Trophoblast cell (in vitro differentiated cells and primary cell): ENCODE measurements around the gene ZSCAN9.

Experiments used
- DNase-seq, 2 donors: peaks; one replicate each; pipeline ENCODE4 v3.0.0-alpha.2; 2016
- H2AFZ ChIP-seq: 2 replicates; pipeline ENCODE4 v1.6.1; 2013; ENCODE audit warnings: low read length, moderate library complexity, mild to moderate bottlenecking; ENCODE audit not compliant: insufficient read depth, poor library complexity
- H2AK5ac ChIP-seq: 2 replicates; pipeline ENCODE4 v1.6.1; 2013; ENCODE audit warnings: mild to moderate bottlenecking, low read length
- H2BK120ac ChIP-seq: 2 replicates; pipeline ENCODE4 v1.6.1; 2013; ENCODE audit warnings: low read length, mild to moderate bottlenecking, moderate library complexity; ENCODE audit not compliant: insufficient read depth, poor library complexity
- H2BK12ac ChIP-seq: 2 replicates; pipeline ENCODE4 v1.6.1; 2013; ENCODE audit warnings: mild to moderate bottlenecking, low read length, moderate library complexity
- H2BK5ac ChIP-seq: 2 replicates; pipeline ENCODE4 v1.6.1; 2013; ENCODE audit warnings: low read length, low read depth, moderate library complexity, mild to moderate bottlenecking; ENCODE audit not compliant: poor library complexity
- H3K14ac ChIP-seq: 2 replicates; pipeline ENCODE4 v1.6.1; 2013; ENCODE audit warnings: mild to moderate bottlenecking, low read length
- H3K18ac ChIP-seq: 2 replicates; pipeline ENCODE4 v1.6.1; 2013; ENCODE audit warnings: mild to moderate bottlenecking, low read length
- H3K23ac ChIP-seq: 2 replicates; pipeline ENCODE4 v1.6.1; 2013; ENCODE audit warnings: low read length
- H3K27ac ChIP-seq: 2 replicates; pipeline ENCODE4 v1.5.1; 2013; ENCODE audit warnings: low read depth, mild to moderate bottlenecking, inconsistent platforms, low read length, moderate library complexity
- H3K27me3 ChIP-seq: 2 replicates; pipeline ENCODE4 v1.6.1; 2013; ENCODE audit warnings: inconsistent platforms, mild to moderate bottlenecking, low read length, moderate library complexity; ENCODE audit not compliant: insufficient read depth
- H3K36me3 ChIP-seq, 2 experiments: 1 replicate in 1 of 2; 2 replicates in 1 of 2; pipeline ENCODE4 v1.6.1; 2013; ENCODE audit warnings: low read length in 2 of 2, mild to moderate bottlenecking in 2 of 2, moderate library complexity in 1 of 2; ENCODE audit not compliant: insufficient read depth in 2 of 2, control insufficient read depth in 1 of 2
- H3K4ac ChIP-seq: 2 replicates; pipeline ENCODE4 v1.6.1; 2013; ENCODE audit warnings: low read depth, mild to moderate bottlenecking, low read length, moderate library complexity
- H3K4me1 ChIP-seq, 2 experiments: 1 replicate in 1 of 2; 2 replicates in 1 of 2; pipeline ENCODE4 v1.6.1; 2013; ENCODE audit warnings: low read length in 2 of 2, mild to moderate bottlenecking in 2 of 2, moderate library complexity in 1 of 2; ENCODE audit not compliant: insufficient read depth in 2 of 2, control insufficient read depth in 1 of 2
- H3K4me2 ChIP-seq: 2 replicates; pipeline ENCODE4 v1.6.1; 2013; ENCODE audit warnings: inconsistent platforms, mild to moderate bottlenecking, low read length, moderate library complexity
- H3K4me3 ChIP-seq: 2 replicates; pipeline ENCODE4 v1.5.1; 2013; ENCODE audit warnings: mild to moderate bottlenecking, low read depth, low read length, inconsistent platforms
- H3K79me1 ChIP-seq: one replicate; pipeline ENCODE4 v1.6.1; 2013; ENCODE audit warnings: low read length
- H3K79me2 ChIP-seq: 2 replicates; pipeline ENCODE4 v1.6.1; 2013; ENCODE audit warnings: low read length, mild to moderate bottlenecking; ENCODE audit not compliant: control insufficient read depth, insufficient read depth, poor library complexity
- H3K9ac ChIP-seq: 2 replicates; pipeline ENCODE4 v1.6.1; 2013; ENCODE audit warnings: mild to moderate bottlenecking, low read length
- H3K9me3 ChIP-seq: 2 replicates; pipeline ENCODE4 v1.6.1; 2013; ENCODE audit warnings: low read depth, mild to moderate bottlenecking, control low read depth, inconsistent platforms, low read length; ENCODE audit not compliant: insufficient read depth
- H4K12ac ChIP-seq: 2 replicates; pipeline ENCODE4 v1.6.1; 2013; ENCODE audit warnings: low read depth, mild to moderate bottlenecking, low read length, moderate library complexity
- H4K8ac ChIP-seq: 2 replicates; pipeline ENCODE4 v1.6.1; 2013; ENCODE audit warnings: low read depth, mild to moderate bottlenecking, low read length, moderate library complexity
- H4K91ac ChIP-seq: one replicate; pipeline ENCODE4 v1.6.1; 2013; ENCODE audit warnings: low read depth, mild to moderate bottlenecking, low read length, moderate library complexity
- WGBS: extraction: QIAGEN DNeasy Blood & Tissue Kit; methylation state at CpG from one replicate; pipeline ENCODE4 v1.1.7; 2013; ENCODE audit warnings: missing lambda C conversion rate; ENCODE audit not compliant: insufficient read length, insufficient coverage; ENCODE audit errors: extremely low coverage; 5-methylcytosine and 5-hydroxymethylcytosine counted together

The ZSCAN9 gene

GRCh38 chr6:28200020-28200419, 25.1 kb upstream of the ZSCAN9 start:
- no peak overlapping the region for H2BK120ac ChIP-seq
- no peak overlapping the region for H3K4ac ChIP-seq
- no peaks in the 10 kb centered on the region for H3K79me2 ChIP-seq
- H3K9me3 ChIP-seq = peaks cover 6% of the 10 kb centered on the region
- no peak overlapping the region for H3K4me3 ChIP-seq
- no peak overlapping the region for H4K12ac ChIP-seq
- peaks cover 3% of the 10 kb centered on the region for H3K27me3 ChIP-seq
- H3K4me2 ChIP-seq = no peak overlapping the region
- no peak overlapping the region for H4K91ac ChIP-seq
- H3K18ac ChIP-seq = no peak overlapping the region
- H3K23ac ChIP-seq = no peak overlapping the region
- H3K4me1 ChIP-seq = no peaks in the 10 kb centered on the region
- no CpG with 5 or more reads among the region's 1 CpG for WGBS
- no peak overlapping the region for H2AK5ac ChIP-seq
- DNase-seq = no peak
- no peak overlapping the region for H2BK5ac ChIP-seq
- H3K27ac ChIP-seq = no peak overlapping the region
- H2BK12ac ChIP-seq = no peak overlapping the region
- H3K14ac ChIP-seq = no peak overlapping the region
- H3K36me3 ChIP-seq = no peaks in the 10 kb centered on the region
- H3K9ac ChIP-seq = no peak overlapping the region
- H2AFZ ChIP-seq = no peak overlapping the region
- H4K8ac ChIP-seq = no peak overlapping the region
- H3K79me1 ChIP-seq = no peaks in the 10 kb centered on the region

- Histone ChIP-seq H3K79me2 (no peaks in the 10 kb centered on the region), H3K14ac (no peak overlapping the region), H3K4me1 (peaks cover 0 to 4% of the 10 kb centered on the region in 2 experiments), H3K9me3 (peaks cover 4% of the 10 kb centered on the region), H3K4ac (no peak overlapping the region), H4K8ac (no peak overlapping the region), H3K4me3 (no peak overlapping the region), H2AK5ac (no peak overlapping the region), H2AFZ (no peak overlapping the region), H2BK5ac (no peak overlapping the region), H3K36me3 (no peaks in the 10 kb centered on the region), H3K79me1 (no peaks in the 10 kb centered on the region), H2BK12ac (no peak overlapping the region), H3K4me2 (no peak overlapping the region), H3K23ac (no peak overlapping the region), H3K9ac (no peak overlapping the region), H3K27ac (no peak overlapping the region), H3K27me3 (peaks cover 19% of the 10 kb centered on the region), H4K91ac (no peak overlapping the region), H4K12ac (no peak overlapping the region), H2BK120ac (no peak overlapping the region), H3K18ac (no peak overlapping the region)
- DNase-seq = no peak
- WGBS = no CpG with 5 or more reads among the region's 4 CpGs
These were observed 21.9 kb upstream of the ZSCAN9 start for GRCh38 chr6:28203201-28203600.

DNA sequence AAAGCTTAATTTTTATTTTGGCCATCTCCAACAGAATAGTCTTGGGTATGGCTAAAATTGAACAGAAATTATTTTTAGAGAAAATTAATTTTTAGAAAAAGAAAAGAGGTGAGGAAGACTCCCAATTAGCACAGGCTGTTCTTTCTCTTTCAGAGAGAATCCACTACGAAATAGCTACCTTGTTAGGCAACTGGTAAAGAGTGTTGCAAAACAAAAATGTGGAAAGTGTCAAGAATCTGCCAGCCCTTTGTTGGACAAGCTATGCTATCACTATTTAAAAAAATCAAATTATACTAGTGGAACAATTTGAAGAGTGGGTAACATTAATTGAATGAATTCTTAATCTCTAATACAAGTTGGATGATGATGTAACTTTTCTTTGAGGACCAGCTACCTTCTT, 19.2 kb upstream of the ZSCAN9 start:
- Histone ChIP-seq H3K4me3 (no peak overlapping the region), H2BK120ac (no peak overlapping the region), H3K4me1 (peaks cover 0 to 6% of the 10 kb centered on the region in 2 experiments), H2AK5ac (no peak overlapping the region), H3K36me3 (no peaks in the 10 kb centered on the region), H4K12ac (no peak overlapping the region), H2AFZ (no peak overlapping the region), H2BK12ac (no peak overlapping the region), H3K23ac (no peak overlapping the region), H3K9ac (no peak overlapping the region), H4K91ac (no peak overlapping the region), H2BK5ac (no peak overlapping the region), H3K27me3 (peaks cover 28% of the 10 kb centered on the region), H3K9me3 (peaks cover 2% of the 10 kb centered on the region), H3K79me2 (no peaks in the 10 kb centered on the region), H3K79me1 (no peaks in the 10 kb centered on the region), H4K8ac (no peak overlapping the region), H3K18ac (no peak overlapping the region), H3K14ac (no peak overlapping the region), H3K4ac (no peak overlapping the region), H3K27ac (no peak overlapping the region), H3K4me2 (no peak overlapping the region)
- WGBS = no CpG with 5 or more reads among the region's 1 CpG
- peak in 1 of 2 donors; percentile 82 for DNase-seq

DNA sequence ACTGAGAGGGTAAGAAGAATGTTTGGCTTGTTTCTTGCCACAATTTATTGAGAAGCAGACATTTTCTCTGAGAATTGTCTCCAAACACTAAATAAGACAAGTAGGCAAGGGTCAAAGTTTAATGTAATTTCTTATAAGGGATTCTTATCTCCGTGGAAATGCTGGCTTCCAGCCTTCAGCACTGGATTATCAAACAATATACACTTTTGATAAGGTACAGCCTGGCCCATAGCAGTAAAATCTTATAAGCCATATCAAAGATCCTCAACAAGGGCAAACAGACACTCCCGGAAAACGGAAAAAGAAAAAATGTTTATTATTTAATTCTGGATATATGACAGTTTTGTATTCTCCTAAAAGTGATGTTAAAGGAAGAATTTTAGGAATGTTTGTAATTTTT, 18.5 kb upstream of the ZSCAN9 start:
- H2AFZ ChIP-seq = no peak overlapping the region
- H3K4me3 ChIP-seq = no peak overlapping the region
- H3K9ac ChIP-seq = no peak overlapping the region
- H3K14ac ChIP-seq = no peak overlapping the region
- no peak overlapping the region for H3K4ac ChIP-seq
- H4K8ac ChIP-seq = no peak overlapping the region
- no peaks in the 10 kb centered on the region for H3K79me1 ChIP-seq
- no peak overlapping the region for H3K27ac ChIP-seq
- no peak overlapping the region for H2BK120ac ChIP-seq
- no peak for DNase-seq
- H3K4me2 ChIP-seq = no peak overlapping the region
- no peak overlapping the region for H3K18ac ChIP-seq
- H3K9me3 ChIP-seq = peaks cover 2% of the 10 kb centered on the region
- no CpG with 5 or more reads among the region's 3 CpGs for WGBS
- no peak overlapping the region for H4K91ac ChIP-seq
- H3K23ac ChIP-seq = no peak overlapping the region
- H3K79me2 ChIP-seq = no peaks in the 10 kb centered on the region
- H3K27me3 ChIP-seq = peaks cover 28% of the 10 kb centered on the region
- no peak overlapping the region for H2BK5ac ChIP-seq
- no peak overlapping the region for H2AK5ac ChIP-seq
- no peaks in the 10 kb centered on the region for H3K36me3 ChIP-seq
- H2BK12ac ChIP-seq = no peak overlapping the region
- peaks cover 0 to 6% of the 10 kb centered on the region in 2 experiments for H3K4me1 ChIP-seq
- no peak overlapping the region for H4K12ac ChIP-seq
